ENCODE data around the gene PTAR1.
"Not testable (repeated sequence)": the region's sequence is repeated elsewhere in the genome, so short reads cannot be mapped to it uniquely, and the experiment has no call there.

Gene PTAR1, protein sequence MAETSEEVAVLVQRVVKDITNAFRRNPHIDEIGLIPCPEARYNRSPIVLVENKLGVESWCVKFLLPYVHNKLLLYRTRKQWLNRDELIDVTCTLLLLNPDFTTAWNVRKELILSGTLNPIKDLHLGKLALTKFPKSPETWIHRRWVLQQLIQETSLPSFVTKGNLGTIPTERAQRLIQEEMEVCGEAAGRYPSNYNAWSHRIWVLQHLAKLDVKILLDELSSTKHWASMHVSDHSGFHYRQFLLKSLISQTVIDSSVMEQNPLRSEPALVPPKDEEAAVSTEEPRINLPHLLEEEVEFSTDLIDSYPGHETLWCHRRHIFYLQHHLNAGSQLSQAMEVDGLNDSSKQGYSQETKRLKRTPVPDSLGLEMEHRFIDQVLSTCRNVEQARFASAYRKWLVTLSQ

DNA sequence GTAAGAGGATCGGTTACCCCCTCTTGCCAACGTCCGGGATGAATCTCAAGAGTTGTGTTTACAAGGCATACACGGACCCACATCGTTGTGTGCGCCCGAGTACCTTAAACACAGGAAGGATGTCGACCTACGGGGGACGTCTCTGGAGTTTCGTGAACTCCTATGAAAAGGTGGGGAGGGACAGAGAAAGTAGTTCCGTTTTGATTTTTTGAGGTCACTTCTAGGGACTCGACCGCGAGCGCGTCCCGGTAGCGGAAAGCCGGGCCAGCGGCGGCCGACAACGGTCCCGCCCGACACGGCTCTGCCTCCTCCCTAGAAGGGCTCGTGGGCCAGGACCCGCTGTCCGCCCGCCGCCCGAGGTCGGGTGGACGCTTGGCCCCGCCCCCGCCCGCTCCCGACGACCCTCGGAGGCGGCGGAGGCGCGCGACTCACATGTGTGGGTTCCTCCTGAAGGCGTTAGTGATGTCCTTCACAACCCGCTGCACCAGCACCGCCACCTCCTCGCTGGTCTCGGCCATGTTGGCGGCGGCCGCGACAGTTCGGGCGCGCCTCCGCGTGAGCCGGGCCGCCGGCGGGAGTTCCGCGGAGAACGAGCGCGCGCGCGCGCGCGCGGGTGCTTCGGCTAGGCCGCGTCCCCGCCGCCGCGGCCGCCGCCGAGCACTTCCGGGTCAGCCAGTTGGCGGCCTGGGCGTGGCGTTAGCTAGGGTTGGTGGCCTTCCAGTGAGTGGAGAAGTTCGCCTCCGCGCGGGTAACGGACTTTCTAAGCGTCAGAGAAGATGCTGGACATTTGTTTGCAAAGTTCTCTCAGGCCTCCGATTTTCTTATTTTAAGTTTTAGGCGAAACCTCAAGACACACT, at the start of gene PTAR1:
Gene PTAR1 (minus strand): TSS at position 591 of the 857 bp plus-strand sequence. CDS start 73 bp downstream, at position 518.
- TF ChIP-seq, protein P1, sequence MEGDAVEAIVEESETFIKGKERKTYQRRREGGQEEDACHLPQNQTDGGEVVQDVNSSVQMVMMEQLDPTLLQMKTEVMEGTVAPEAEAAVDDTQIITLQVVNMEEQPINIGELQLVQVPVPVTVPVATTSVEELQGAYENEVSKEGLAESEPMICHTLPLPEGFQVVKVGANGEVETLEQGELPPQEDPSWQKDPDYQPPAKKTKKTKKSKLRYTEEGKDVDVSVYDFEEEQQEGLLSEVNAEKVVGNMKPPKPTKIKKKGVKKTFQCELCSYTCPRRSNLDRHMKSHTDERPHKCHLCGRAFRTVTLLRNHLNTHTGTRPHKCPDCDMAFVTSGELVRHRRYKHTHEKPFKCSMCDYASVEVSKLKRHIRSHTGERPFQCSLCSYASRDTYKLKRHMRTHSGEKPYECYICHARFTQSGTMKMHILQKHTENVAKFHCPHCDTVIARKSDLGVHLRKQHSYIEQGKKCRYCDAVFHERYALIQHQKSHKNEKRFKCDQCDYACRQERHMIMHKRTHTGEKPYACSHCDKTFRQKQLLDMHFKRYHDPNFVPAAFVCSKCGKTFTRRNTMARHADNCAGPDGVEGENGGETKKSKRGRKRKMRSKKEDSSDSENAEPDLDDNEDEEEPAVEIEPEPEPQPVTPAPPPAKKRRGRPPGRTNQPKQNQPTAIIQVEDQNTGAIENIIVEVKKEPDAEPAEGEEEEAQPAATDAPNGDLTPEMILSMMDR (IDR thresholded peaks at IDR 0.05; ENCODE audit: low read length, missing control alignments): no peak
- peak within 1 kb of the TSS; percentile 92 for H3K4me3 ChIP-seq (replicated peaks; ENCODE audit: low read depth, low read length)
- peak; percentile 90 for DNase-seq (ENCODE audit: low read depth)

DNA sequence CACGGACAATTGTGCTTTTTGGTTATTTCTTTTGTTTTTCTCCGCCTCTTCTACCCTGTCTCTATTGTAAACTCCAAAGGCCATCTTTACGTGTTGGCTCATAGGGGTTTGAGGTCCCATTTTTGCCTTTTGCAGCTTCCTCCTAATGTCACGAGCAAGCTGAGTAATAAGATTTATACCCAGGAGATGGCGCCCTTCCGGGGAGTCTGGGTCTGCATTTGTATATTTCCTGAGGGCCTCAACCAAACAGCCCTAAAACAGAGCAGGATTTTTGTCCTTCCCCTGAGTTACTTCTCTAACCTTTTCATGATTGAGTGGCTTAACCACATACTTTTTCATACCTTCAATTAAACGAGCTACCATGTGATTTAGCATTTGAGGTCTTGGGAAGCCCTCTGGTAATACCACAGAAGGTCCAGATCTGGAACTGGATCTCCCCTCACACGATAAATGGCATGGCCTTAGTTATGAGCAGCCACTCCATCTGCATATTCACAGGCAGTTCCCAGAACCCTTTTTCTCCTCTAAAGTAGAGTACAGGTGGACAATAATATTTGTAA, 49.6 kb upstream of the PTAR1 start:
- no peak overlapping the region for H3K4me3 ChIP-seq (replicated peaks; ENCODE audit: low read depth, low read length)
- TF ChIP-seq, protein P1 (IDR thresholded peaks at IDR 0.05; ENCODE audit: low read length, missing control alignments): peak; percentile 50
- DNase-seq (ENCODE audit: low read depth): peak; percentile 57

DNA sequence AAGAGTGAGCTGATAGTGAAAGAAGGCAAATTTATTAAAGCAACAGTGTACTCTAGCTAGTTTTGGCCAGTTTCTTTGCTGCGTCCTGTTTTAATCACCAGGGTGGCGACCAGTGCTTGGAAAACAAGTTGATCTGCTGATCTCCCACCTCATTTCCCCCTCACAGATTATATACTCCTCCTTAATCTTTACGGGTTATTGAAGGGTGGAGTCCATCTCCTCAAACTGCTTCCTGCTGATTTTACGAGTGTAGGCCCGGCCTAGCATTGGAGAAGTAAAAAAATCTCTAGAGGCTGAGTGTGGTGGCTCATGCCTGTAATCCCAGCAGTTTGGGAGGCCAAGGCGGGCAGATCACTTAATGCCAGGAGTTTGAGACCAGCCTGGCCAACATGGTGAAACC, 46.8 kb upstream of the PTAR1 start:
- no peak for DNase-seq (ENCODE audit: low read depth)
- no peak overlapping the region for H3K4me3 ChIP-seq (replicated peaks; ENCODE audit: low read depth, low read length)
- TF ChIP-seq, protein P1 (IDR thresholded peaks at IDR 0.05; ENCODE audit: low read length, missing control alignments): no peak

DNA sequence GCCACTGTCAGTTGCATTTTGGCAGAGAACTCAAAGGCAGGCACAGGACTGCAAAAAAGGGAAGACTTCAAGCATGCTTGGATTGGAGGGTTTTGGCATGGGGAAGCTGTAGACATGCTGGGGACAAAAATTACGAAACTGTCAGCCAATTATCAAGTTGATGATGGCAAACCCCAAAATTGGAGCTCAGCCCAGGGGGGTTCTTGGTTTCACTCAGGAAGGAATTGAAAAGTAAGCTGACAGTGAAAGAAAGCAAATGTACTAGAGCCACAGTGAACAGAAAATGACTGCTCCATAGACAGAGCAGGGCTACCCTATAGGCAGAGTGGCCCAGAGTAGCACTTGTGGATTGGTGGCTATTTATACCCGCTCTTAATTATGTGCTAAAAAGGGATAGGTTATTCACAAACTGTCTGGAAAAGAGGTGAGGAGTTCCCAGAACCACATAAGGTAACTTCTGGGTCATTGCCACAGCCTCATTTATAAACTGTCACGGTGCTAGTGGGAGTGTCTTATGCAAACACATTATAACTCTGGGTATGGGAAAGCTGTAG, 46.2 kb upstream of the PTAR1 start:
- no peak for DNase-seq (ENCODE audit: low read depth)
- TF ChIP-seq, protein P1 (IDR thresholded peaks at IDR 0.05; ENCODE audit: low read length, missing control alignments): no peak
- no peak overlapping the region for H3K4me3 ChIP-seq (replicated peaks; ENCODE audit: low read depth, low read length)

DNA sequence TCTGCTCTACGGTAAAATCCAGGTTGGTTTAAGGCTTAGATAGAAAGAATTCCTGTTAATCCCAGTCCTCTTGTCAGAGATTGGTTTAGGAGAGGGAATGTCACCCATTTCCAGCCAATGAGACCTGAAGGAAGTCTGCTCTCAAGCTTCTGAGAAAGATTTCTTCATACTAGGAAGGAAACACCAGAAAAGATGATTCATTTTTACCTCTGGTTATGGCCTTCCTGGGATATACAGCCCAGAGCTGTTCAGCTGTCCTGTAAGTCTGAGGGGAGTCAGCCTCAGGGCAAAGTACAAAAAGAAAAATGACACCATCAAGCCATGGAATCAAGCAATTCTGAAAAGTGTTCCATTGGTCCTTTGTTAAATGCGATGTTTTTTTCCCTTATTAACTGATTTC, 42.2 kb upstream of the PTAR1 start:
- TF ChIP-seq, protein P1 (IDR thresholded peaks at IDR 0.05; ENCODE audit: low read length, missing control alignments): no peak
- H3K4me3 ChIP-seq (replicated peaks; ENCODE audit: low read depth, low read length): no peak overlapping the region
- DNase-seq (ENCODE audit: low read depth): peak; percentile 43

DNA sequence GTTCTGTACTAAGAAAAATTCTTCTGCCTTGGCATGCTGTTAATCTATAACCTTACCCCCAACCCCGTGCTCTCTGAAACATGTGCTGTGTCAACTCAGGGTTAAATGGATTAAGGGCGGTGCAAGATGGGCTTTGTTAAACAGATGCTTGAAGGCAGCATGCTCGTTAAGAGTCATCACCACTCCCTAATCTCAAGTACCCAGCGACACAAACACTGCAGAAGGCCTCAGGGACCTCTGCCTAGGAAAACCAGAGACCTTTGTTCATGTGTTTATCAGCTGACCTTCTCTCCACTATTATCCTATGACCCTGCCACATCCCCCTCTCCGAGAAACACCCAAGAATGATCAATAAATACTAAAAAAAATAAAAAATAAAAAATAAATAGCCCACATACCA, 40.2 kb upstream of the PTAR1 start:
- DNase-seq (ENCODE audit: low read depth): not testable (repeated sequence)

DNA sequence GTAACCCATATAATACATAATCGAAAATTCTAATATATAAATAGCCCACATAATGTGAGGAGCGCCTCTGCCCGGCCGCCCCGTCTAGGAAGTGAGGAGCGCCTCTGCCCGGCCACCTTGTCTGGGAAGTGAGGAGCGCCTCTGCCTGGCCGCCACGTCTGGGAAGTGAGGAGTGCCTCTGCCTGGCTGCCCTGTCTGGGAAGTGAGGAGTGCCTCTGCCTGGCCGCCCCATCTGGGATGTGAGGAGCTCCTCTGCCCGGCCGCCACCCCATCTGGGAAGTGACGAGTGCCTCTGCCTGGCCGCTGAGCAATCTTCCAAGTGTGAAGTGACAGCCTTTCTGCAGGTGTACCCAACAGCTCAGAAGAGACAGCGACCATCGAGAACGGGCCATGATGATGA, 39.7 kb upstream of the PTAR1 start:
- DNase-seq (ENCODE audit: low read depth); H3K4me3 ChIP-seq (replicated peaks; ENCODE audit: low read depth, low read length): not testable (repeated sequence)

More for the DNA sequence above, 40.2 kb upstream of the PTAR1 start:
- not testable (repeated sequence) for H3K4me3 ChIP-seq (replicated peaks; ENCODE audit: low read depth, low read length)

Measured in fibroblast of pulmonary artery (primary cell).